ENCODE results near the gene ANKRD52.

ANKRD52 gene

GRCh38 chr12:56229916-56230431, 28.2 kb downstream of the ANKRD52 start, which contains the start of gene SLC39A5:
TSS of gene SLC39A5 (plus strand) at chr12:56230051. CDS start at chr12:56231275, 1,224 bp downstream.
- Histone ChIP-seq H2BK5ac (ENCODE audit: low read length) (no peak within 1 kb of the TSS), H3K4me3 (ENCODE audit: low read length) (no peak within 1 kb of the TSS), H3K79me2 (ENCODE audit: control insufficient read depth, insufficient read depth, low read length) (no peaks in the 10 kb centered on the region), H4K8ac (ENCODE audit: low read depth, low read length) (no peak within 1 kb of the TSS), H2AK5ac (ENCODE audit: low read length) (no peak within 1 kb of the TSS), H3K23ac (ENCODE audit: low read length) (no peak within 1 kb of the TSS), H2BK120ac (ENCODE audit: low read depth, low read length) (no peak within 1 kb of the TSS), H3K18ac (ENCODE audit: low read length) (no peak within 1 kb of the TSS), H3K36me3 (ENCODE audit: control insufficient read depth, insufficient read depth, low read length) (no peaks in the 10 kb centered on the region), H3K4me1 (ENCODE audit: control insufficient read depth, low read depth, low read length) (no peaks in the 10 kb centered on the region), H3K4me2 (ENCODE audit: low read length) (no peak within 1 kb of the TSS), H2BK15ac (replicated peaks; ENCODE audit: low read depth) (no peak within 1 kb of the TSS), H3K4ac (ENCODE audit: low read depth, low read length) (no peak within 1 kb of the TSS), H3K9ac (ENCODE audit: low read length) (no peak within 1 kb of the TSS), H3K79me1 (ENCODE audit: low read length) (no peaks in the 10 kb centered on the region), H3K27ac (ENCODE audit: low read depth, low read length) (no peak within 1 kb of the TSS), H3K56ac (ENCODE audit: low read length) (no peak within 1 kb of the TSS), H3K27me3 (ENCODE audit: insufficient read depth, low read length, poor library complexity) (no peaks in the 10 kb centered on the region), H4K5ac (ENCODE audit: low read length) (no peak within 1 kb of the TSS)
- no peak for DNase-seq
- WGBS (ENCODE audit: extremely low coverage, insufficient coverage, low lambda C conversion rate), result no CpG with 5 or more reads among the region's 4 CpGs

GRCh38 chr12:56229082-56229481, 29.1 kb downstream of the ANKRD52 start:
- no peak overlapping the region for H3K18ac ChIP-seq (ENCODE audit: low read length)
- DNase-seq, result peak; percentile 37

GRCh38 chr12:56224954-56225353, 33.2 kb downstream of the ANKRD52 start:
- Histone ChIP-seq H2BK120ac (ENCODE audit: low read depth, low read length) (no peak overlapping the region), H3K36me3 (ENCODE audit: control insufficient read depth, insufficient read depth, low read length) (no peaks in the 10 kb centered on the region), H3K18ac (ENCODE audit: low read length) (no peak overlapping the region), H3K4me1 (ENCODE audit: control insufficient read depth, low read depth, low read length) (no peaks in the 10 kb centered on the region), H4K8ac (ENCODE audit: low read depth, low read length) (no peak overlapping the region), H3K56ac (ENCODE audit: low read length) (peak overlapping the region; percentile 86), H3K79me1 (ENCODE audit: low read length) (no peaks in the 10 kb centered on the region), H3K79me2 (ENCODE audit: control insufficient read depth, insufficient read depth, low read length) (peaks cover 9% of the 10 kb centered on the region), H3K27ac (ENCODE audit: low read depth, low read length) (no peak overlapping the region), H2BK5ac (ENCODE audit: low read length) (no peak overlapping the region), H3K4ac (ENCODE audit: low read depth, low read length) (no peak overlapping the region), H2AK5ac (ENCODE audit: low read length) (no peak overlapping the region), H4K5ac (ENCODE audit: low read length) (no peak overlapping the region), H3K4me3 (ENCODE audit: low read length) (no peak overlapping the region), H2BK15ac (replicated peaks; ENCODE audit: low read depth) (no peak overlapping the region), H3K4me2 (ENCODE audit: low read length) (no peak overlapping the region), H3K27me3 (ENCODE audit: insufficient read depth, low read length, poor library complexity) (no peaks in the 10 kb centered on the region), H3K9ac (ENCODE audit: low read length) (no peak overlapping the region), H3K23ac (ENCODE audit: low read length) (no peak overlapping the region)
- WGBS (ENCODE audit: extremely low coverage, insufficient coverage, low lambda C conversion rate), result no CpG with 5 or more reads among the region's 11 CpGs
- no peak for DNase-seq

More at GRCh38 chr12:56229082-56229481, 29.1 kb downstream of the ANKRD52 start:
- H2AK5ac ChIP-seq (ENCODE audit: low read length), result no peak overlapping the region
- no peak overlapping the region for H2BK15ac ChIP-seq (replicated peaks; ENCODE audit: low read depth)
- H2BK5ac ChIP-seq (ENCODE audit: low read length), result no peak overlapping the region
- H3K79me1 ChIP-seq (ENCODE audit: low read length), result no peaks in the 10 kb centered on the region
- H3K36me3 ChIP-seq (ENCODE audit: control insufficient read depth, insufficient read depth, low read length), result no peaks in the 10 kb centered on the region
- H4K8ac ChIP-seq (ENCODE audit: low read depth, low read length), result no peak overlapping the region
- H3K4ac ChIP-seq (ENCODE audit: low read depth, low read length), result no peak overlapping the region
- H3K4me1 ChIP-seq (ENCODE audit: control insufficient read depth, low read depth, low read length), result no peaks in the 10 kb centered on the region
- no peak overlapping the region for H2BK120ac ChIP-seq (ENCODE audit: low read depth, low read length)
- no peak overlapping the region for H3K4me3 ChIP-seq (ENCODE audit: low read length)
- no peak overlapping the region for H3K9ac ChIP-seq (ENCODE audit: low read length)
- H3K23ac ChIP-seq (ENCODE audit: low read length), result no peak overlapping the region
- H3K56ac ChIP-seq (ENCODE audit: low read length), result no peak overlapping the region
- H4K5ac ChIP-seq (ENCODE audit: low read length), result no peak overlapping the region
- H3K79me2 ChIP-seq (ENCODE audit: control insufficient read depth, insufficient read depth, low read length), result no peaks in the 10 kb centered on the region
- no peaks in the 10 kb centered on the region for H3K27me3 ChIP-seq (ENCODE audit: insufficient read depth, low read length, poor library complexity)
- no peak overlapping the region for H3K4me2 ChIP-seq (ENCODE audit: low read length)
- WGBS (ENCODE audit: extremely low coverage, insufficient coverage, low lambda C conversion rate), result no CpG with 5 or more reads among the region's 7 CpGs
- no peak overlapping the region for H3K27ac ChIP-seq (ENCODE audit: low read depth, low read length)

- no peak within 1 kb of the TSS for H2BK120ac ChIP-seq (ENCODE audit: low read depth, low read length)
- no peaks in the 10 kb centered on the region for H3K79me1 ChIP-seq (ENCODE audit: low read length)
- peaks cover 10% of the 10 kb centered on the region for H3K79me2 ChIP-seq (ENCODE audit: control insufficient read depth, insufficient read depth, low read length)
- peak within 1 kb of the TSS; percentile 58 for H3K4ac ChIP-seq (ENCODE audit: low read depth, low read length)
- H3K36me3 ChIP-seq (ENCODE audit: control insufficient read depth, insufficient read depth, low read length), result no peaks in the 10 kb centered on the region
- H3K4me2 ChIP-seq (ENCODE audit: low read length), result peak within 1 kb of the TSS; percentile 20
- WGBS (ENCODE audit: extremely low coverage, insufficient coverage, low lambda C conversion rate), result no CpG with 5 or more reads among the region's 41 CpGs
- H3K4me3 ChIP-seq (ENCODE audit: low read length), result peak within 1 kb of the TSS; percentile 44
- peak within 1 kb of the TSS; percentile 15 for H4K8ac ChIP-seq (ENCODE audit: low read depth, low read length)
- DNase-seq, result peak; percentile 99
- H3K4me1 ChIP-seq (ENCODE audit: control insufficient read depth, low read depth, low read length), result no peaks in the 10 kb centered on the region
- no peak within 1 kb of the TSS for H2BK5ac ChIP-seq (ENCODE audit: low read length)
- H3K27ac ChIP-seq (ENCODE audit: low read depth, low read length), result peak within 1 kb of the TSS; percentile 25
- H2BK15ac ChIP-seq (replicated peaks; ENCODE audit: low read depth), result peak within 1 kb of the TSS; percentile 42
- no peak within 1 kb of the TSS for H3K23ac ChIP-seq (ENCODE audit: low read length)
- no peaks in the 10 kb centered on the region for H3K27me3 ChIP-seq (ENCODE audit: insufficient read depth, low read length, poor library complexity)
- H3K56ac ChIP-seq (ENCODE audit: low read length), result peak within 1 kb of the TSS; percentile 90
- peak within 1 kb of the TSS; percentile 74 for H4K5ac ChIP-seq (ENCODE audit: low read length)
- peak within 1 kb of the TSS; percentile 72 for H3K9ac ChIP-seq (ENCODE audit: low read length)
- no peak within 1 kb of the TSS for H2AK5ac ChIP-seq (ENCODE audit: low read length)
- peak within 1 kb of the TSS; percentile 63 for H3K18ac ChIP-seq (ENCODE audit: low read length)
Observed at GRCh38 chr12:56224102-56224701, 34.0 kb downstream of the ANKRD52 start, which contains the start of gene NABP2. TSS of gene NABP2 (plus strand) at chr12:56224342. CDS start at chr12:56224857, 515 bp downstream.

GRCh38 chr12:56223571-56224101, 34.5 kb downstream of the ANKRD52 start:
- Histone ChIP-seq H3K79me1 (ENCODE audit: low read length) (no peaks in the 10 kb centered on the region), H4K5ac (ENCODE audit: low read length) (peak overlapping the region; percentile 74), H3K36me3 (ENCODE audit: control insufficient read depth, insufficient read depth, low read length) (no peaks in the 10 kb centered on the region), H3K56ac (ENCODE audit: low read length) (peak overlapping the region; percentile 90), H3K4me2 (ENCODE audit: low read length) (peak overlapping the region; percentile 4), H3K4ac (ENCODE audit: low read depth, low read length) (no peak overlapping the region), H3K4me1 (ENCODE audit: control insufficient read depth, low read depth, low read length) (no peaks in the 10 kb centered on the region), H3K27ac (ENCODE audit: low read depth, low read length) (peak overlapping the region; percentile 25), H3K9ac (ENCODE audit: low read length) (peak overlapping the region; percentile 69), H2BK120ac (ENCODE audit: low read depth, low read length) (no peak overlapping the region), H4K8ac (ENCODE audit: low read depth, low read length) (peak overlapping the region; percentile 15), H3K79me2 (ENCODE audit: control insufficient read depth, insufficient read depth, low read length) (peaks cover 10% of the 10 kb centered on the region), H2BK5ac (ENCODE audit: low read length) (no peak overlapping the region), H2AK5ac (ENCODE audit: low read length) (no peak overlapping the region), H3K4me3 (ENCODE audit: low read length) (no peak overlapping the region), H3K27me3 (ENCODE audit: insufficient read depth, low read length, poor library complexity) (no peaks in the 10 kb centered on the region), H3K23ac (ENCODE audit: low read length) (no peak overlapping the region), H2BK15ac (replicated peaks; ENCODE audit: low read depth) (no peak overlapping the region), H3K18ac (ENCODE audit: low read length) (peak overlapping the region; percentile 63)
- DNase-seq, result no peak
- WGBS (ENCODE audit: extremely low coverage, insufficient coverage, low lambda C conversion rate), result no CpG with 5 or more reads among the region's 15 CpGs
